IMR-90 (cell line): ENCODE data around the gene ZNF248.

Source experiments
- BHLHE40 ChIP-seq: fragments of 150-350 bp; IDR thresholded peaks from 2 replicates; pipeline ENCODE4 v1.6.1; 2016; ENCODE audit warnings: mild to moderate bottlenecking, low read depth, low read length
- CTCF ChIP-seq: conservative IDR thresholded peaks from 2 replicates; pipeline ENCODE4 v1.5.1; 2012; ENCODE audit warnings: mild to moderate bottlenecking, low read depth, low read length, improper control_type of control experiment
- POLR2A ChIP-seq: IDR thresholded peaks from 2 replicates; pipeline ENCODE4 v1.6.1; 2012; ENCODE audit warnings: mild to moderate bottlenecking, low read depth, low read length
- RAD21 ChIP-seq: IDR thresholded peaks from 2 replicates; pipeline ENCODE4 v1.6.1; 2012; ENCODE audit warnings: low read length, improper control_type of control experiment

- TF ChIP-seq CTCF (peak; percentile 42), POLR2A (no peak), BHLHE40 (no peak), RAD21 (peak; percentile 51)
Measured at GRCh38 chr10:37754538-37755323, 102.7 kb downstream of the ZNF248 start.
